Hepatocyte (in vitro differentiated cells): ENCODE data around the gene PRKG1. TPM values are rescaled to one million over a fixed set of nuclear protein-coding genes. Genes with fewer than 3 reads are reported as not detected.

Experiments used
- DNase-seq: peaks from one replicate; pipeline ENCODE4 v3.0.0-alpha.2; 2016; ENCODE audit warnings: low spot score
- H2AFZ ChIP-seq: fragments of 200-600 bp; sonication (generic); 2 replicates; pipeline ENCODE4 v1.6.0; 2016; ENCODE audit warnings: antibody characterized with exemption, mild to moderate bottlenecking
- H3K27ac ChIP-seq: fragments of 200-600 bp; sonication (generic); 2 replicates; pipeline ENCODE4 v1.5.1; 2016; ENCODE audit warnings: mild to moderate bottlenecking
- H3K27me3 ChIP-seq: fragments of 200-600 bp; sonication (generic); 2 replicates; pipeline ENCODE4 v1.6.1; 2016
- H3K36me3 ChIP-seq: fragments of 200-600 bp; sonication (generic); replicated peaks from 2 replicates; pipeline ENCODE4 v1.5.1; 2016; ENCODE audit warnings: low read depth; ENCODE audit not compliant: insufficient read depth
- H3K4me1 ChIP-seq: fragments of 200-600 bp; sonication (generic); 2 replicates; pipeline ENCODE4 v1.5.1; 2016; ENCODE audit warnings: mild to moderate bottlenecking, moderate library complexity; ENCODE audit not compliant: insufficient read depth
- H3K4me2 ChIP-seq: fragments of 200-600 bp; sonication (generic); 2 replicates; pipeline ENCODE4 v1.6.0; 2016
- H3K4me3 ChIP-seq: fragments of 200-600 bp; sonication (generic); 2 replicates; pipeline ENCODE4 v1.5.1; 2016; ENCODE audit warnings: mild to moderate bottlenecking
- H3K79me2 ChIP-seq: fragments of 200-600 bp; sonication (generic); 2 replicates; pipeline ENCODE4 v1.6.0; 2017; ENCODE audit warnings: mild to moderate bottlenecking
- H3K9me2 ChIP-seq: fragments of 200-600 bp; sonication (generic); replicated peaks from 2 replicates; pipeline ENCODE4 v1.6.0; 2017; ENCODE audit warnings: mild to moderate bottlenecking; ENCODE audit not compliant: insufficient read depth
- H3K9me3 ChIP-seq: fragments of 200-600 bp; sonication (generic); 2 replicates; pipeline ENCODE4 v1.5.1; 2016; ENCODE audit warnings: low read depth, mild to moderate bottlenecking
- H4K20me1 ChIP-seq: fragments of 200-600 bp; sonication (generic); 2 replicates; pipeline ENCODE4 v1.6.0; 2016; ENCODE audit warnings: mild to moderate bottlenecking; ENCODE audit not compliant: insufficient read depth, poor library complexity, severe bottlenecking
- CTCF ChIP-seq: fragments of 200-600 bp; sonication (generic); IDR thresholded peaks from 2 replicates; pipeline ENCODE4 v1.5.1; 2016; ENCODE audit warnings: antibody characterized with exemption, mild to moderate bottlenecking; ENCODE audit not compliant: poor library complexity
- EZH2 ChIP-seq: fragments of 200-600 bp; sonication (generic); IDR thresholded peaks from 2 replicates; pipeline ENCODE4 v1.6.1; 2016; ENCODE audit warnings: antibody characterized with exemption, mild to moderate bottlenecking, borderline replicate concordance
- EZH2phosphoT487 ChIP-seq: fragments of 200-600 bp; sonication (generic); IDR thresholded peaks from one replicate; pipeline ENCODE4 v1.6.1; 2018; ENCODE audit warnings: antibody characterized with exemption, mild to moderate bottlenecking, low read depth, moderate library complexity; ENCODE audit not compliant: unreplicated experiment, severe bottlenecking
- WGBS: methylation state at CpG from one replicate; pipeline ENCODE4 v1.1.6; 2016; ENCODE audit warnings: low lambda C conversion rate; ENCODE audit errors: missing lambda C conversion rate; 5-methylcytosine and 5-hydroxymethylcytosine counted together
- polyA plus RNA-seq: library from polyadenylated mRNA; unstranded; fragments of >200 nt; fragmentation: Nextera tagmentation; extraction: Ambion mirVana; gene quantifications from 2 replicates; pipeline ENCODE4 v1.2.1, GENCODE V29; 2016
- total RNA-seq: library from RNA; depleted of rRNA; stranded (reverse); fragments of >200 nt; gene quantifications from 2 replicates; pipeline ENCODE4 v1.2.3, GENCODE V29; 2014

The PRKG1 gene
- total and polyA plus RNA-seq, 2 experiments from 2014 or later, result 4.0 to 8.1 TPM

GRCh38 chr10:51955696-51956095 lies 881.4 kb downstream of the PRKG1 start:
- TF ChIP-seq EZH2phosphoT487 (no peak), CTCF (no peak), EZH2 (no peak)
- H3K27ac ChIP-seq, result no peak overlapping the region
- no peak overlapping the region for H2AFZ ChIP-seq
- H4K20me1 ChIP-seq, result no peaks in the 10 kb centered on the region
- DNase-seq, result no peak
- 81% methylated on average over 2 of the region's 2 CpGs for WGBS
- H3K9me2 ChIP-seq, result no peaks in the 10 kb centered on the region
- H3K4me3 ChIP-seq, result no peak overlapping the region
- H3K9me3 ChIP-seq, result no peaks in the 10 kb centered on the region
- H3K4me2 ChIP-seq, result no peak overlapping the region
- H3K36me3 ChIP-seq, result no peaks in the 10 kb centered on the region
- H3K27me3 ChIP-seq, result no peaks in the 10 kb centered on the region
- H3K4me1 ChIP-seq, result no peaks in the 10 kb centered on the region
- no peaks in the 10 kb centered on the region for H3K79me2 ChIP-seq

- no peak overlapping the region for H3K4me3 ChIP-seq
- no peaks in the 10 kb centered on the region for H3K79me2 ChIP-seq
- no peaks in the 10 kb centered on the region for H3K4me1 ChIP-seq
- no peak overlapping the region for H2AFZ ChIP-seq
- no peak overlapping the region for H3K27ac ChIP-seq
- no peaks in the 10 kb centered on the region for H3K36me3 ChIP-seq
- H3K4me2 ChIP-seq, result no peak overlapping the region
- H3K9me3 ChIP-seq, result no peaks in the 10 kb centered on the region
- DNase-seq, result no peak
- no peaks in the 10 kb centered on the region for H3K27me3 ChIP-seq
- TF ChIP-seq EZH2phosphoT487 (no peak), EZH2 (no peak), CTCF (no peak)
- H3K9me2 ChIP-seq, result no peaks in the 10 kb centered on the region
- no peaks in the 10 kb centered on the region for H4K20me1 ChIP-seq
These were observed 882.5 kb downstream of the PRKG1 start for GRCh38 chr10:51956822-51957221.

- Histone ChIP-seq H3K4me1 (no peaks in the 10 kb centered on the region), H3K27ac (no peak overlapping the region), H3K36me3 (no peaks in the 10 kb centered on the region), H3K9me2 (no peaks in the 10 kb centered on the region), H4K20me1 (no peaks in the 10 kb centered on the region), H3K9me3 (no peaks in the 10 kb centered on the region), H3K79me2 (no peaks in the 10 kb centered on the region), H3K4me3 (no peak overlapping the region), H3K4me2 (no peak overlapping the region), H3K27me3 (no peaks in the 10 kb centered on the region), H2AFZ (no peak overlapping the region)
- peak; percentile 81 for TF ChIP-seq CTCF
- TF ChIP-seq EZH2, result no peak
- DNase-seq, result peak; percentile 76
- WGBS, result 13% methylated on average over 8 of the region's 8 CpGs
These were observed 886.2 kb downstream of the PRKG1 start for GRCh38 chr10:51960494-51960895.

- TF ChIP-seq CTCF (no peak), EZH2 (no peak), EZH2phosphoT487 (no peak)
- Histone ChIP-seq H4K20me1 (no peaks in the 10 kb centered on the region), H3K4me1 (no peaks in the 10 kb centered on the region), H3K79me2 (no peaks in the 10 kb centered on the region), H3K4me2 (no peak overlapping the region), H3K27ac (no peak overlapping the region), H3K27me3 (no peaks in the 10 kb centered on the region), H3K4me3 (no peak overlapping the region), H2AFZ (no peak overlapping the region), H3K9me3 (no peaks in the 10 kb centered on the region), H3K36me3 (no peaks in the 10 kb centered on the region), H3K9me2 (no peaks in the 10 kb centered on the region)
- 87% methylated on average over 3 of the region's 3 CpGs for WGBS
- DNase-seq, result no peak
These were observed 887.1 kb downstream of the PRKG1 start for GRCh38 chr10:51961401-51961800.
